ENCODE measurements around the gene TAGLN. TPM values are rescaled to one million over a fixed set of nuclear protein-coding genes. Genes with fewer than 3 reads are reported as not detected.

The TAGLN gene
- total RNA-seq, 5 donors from 2014 or later (not counting 1 experiment from before 2014, with no cell fraction given) = 8.5 to 19.7 (median 13.4) TPM

- Histone ChIP-seq H3K27me3 (replicated peaks in 1 of 2; ENCODE audit: control insufficient read depth in 2 of 2, extremely low read depth in 1 of 2, insufficient read depth in 2 of 2, low read length in 1 of 2) (no peaks in the 10 kb centered on the region), H3K27ac (ENCODE audit: low read length) (no peak overlapping the region), H3K9me3 (no peaks in the 10 kb centered on the region), H3K36me3 (ENCODE audit: control insufficient read depth in 2 of 2, extremely low read depth in 1 of 2, insufficient read depth in 1 of 2, low read length in 1 of 2) (peaks cover 7 to 30% of the 10 kb centered on the region in 2 donors), H3K4me3 (ENCODE audit: control insufficient read depth in 1 of 2, extremely low read depth in 1 of 2, low read length in 1 of 2) (no peak overlapping the region), H3K4me1 (ENCODE audit: control insufficient read depth in 1 of 2, extremely low read depth in 1 of 2, insufficient read depth in 2 of 2, low read length in 2 of 2) (peaks cover 0 to 8% of the 10 kb centered on the region in 2 experiments)
- Mint-ChIP-seq H3K27ac (no peak overlapping the region), H3K27me3 (no peaks in the 10 kb centered on the region), H3K4me1 (peaks cover 0 to 11% (median 6%) of the 10 kb centered on the region in 3 donors), H3K36me3 (peaks cover 16% of the 10 kb centered on the region), H3K9me3 (no peaks in the 10 kb centered on the region), H3K4me3 (no peak overlapping the region)
- 96% methylated on average over 8 of the region's 17 CpGs for WGBS (ENCODE audit: insufficient coverage)
- CTCF ChIA-PET = no interaction called here
- POLR2A ChIA-PET = no interaction called here
- ATAC-seq (replicated peaks in 1 of 4) = no peak
- DNase-seq = no peak
Measured at GRCh38 chr11:117192401-117192875, 6.7 kb upstream of the TAGLN start.

GRCh38 chr11:117193130-117194020 is 5.8 kb upstream of the TAGLN start:
- POLR2A ChIA-PET = no interaction called here
- Mint-ChIP-seq H3K27me3 (no peaks in the 10 kb centered on the region), H3K27ac (peak overlapping the region; percentile 8 to 52), H3K4me3 (no peak overlapping the region), H3K36me3 (peaks cover 18% of the 10 kb centered on the region), H3K9me3 (no peaks in the 10 kb centered on the region), H3K4me1 (peaks cover 0 to 11% (median 6%) of the 10 kb centered on the region in 3 donors)
- ATAC-seq (replicated peaks in 1 of 4) = no peak
- Histone ChIP-seq H3K36me3 (ENCODE audit: control insufficient read depth in 2 of 2, extremely low read depth in 1 of 2, insufficient read depth in 1 of 2, low read length in 1 of 2) (peaks cover 4 to 23% of the 10 kb centered on the region in 2 donors), H3K27ac (ENCODE audit: low read length) (no peak overlapping the region), H3K4me3 (ENCODE audit: control insufficient read depth in 1 of 2, extremely low read depth in 1 of 2, low read length in 1 of 2) (no peak overlapping the region), H3K4me1 (ENCODE audit: control insufficient read depth in 1 of 2, extremely low read depth in 1 of 2, insufficient read depth in 2 of 2, low read length in 2 of 2) (peaks cover 0 to 8% of the 10 kb centered on the region in 2 experiments), H3K9me3 (no peaks in the 10 kb centered on the region), H3K27me3 (replicated peaks in 1 of 2; ENCODE audit: control insufficient read depth in 2 of 2, extremely low read depth in 1 of 2, insufficient read depth in 2 of 2, low read length in 1 of 2) (no peaks in the 10 kb centered on the region)
- DNase-seq = no peak
- CTCF ChIA-PET = no interaction called here
- WGBS (ENCODE audit: insufficient coverage) = 97% methylated on average over 11 of the region's 15 CpGs

GRCh38 chr11:117194267-117194666 is 4.9 kb upstream of the TAGLN start:
- H3K36me3 ChIP-seq (ENCODE audit: control insufficient read depth in 2 of 2, extremely low read depth in 1 of 2, insufficient read depth in 1 of 2, low read length in 1 of 2) = peaks cover 4 to 16% of the 10 kb centered on the region in 2 donors
- H3K27me3 Mint-ChIP-seq = no peaks in the 10 kb centered on the region

GRCh38 chr11:117195258-117195657 is 3.9 kb upstream of the TAGLN start:
- peaks cover 4 to 6% of the 10 kb centered on the region in 2 donors for H3K36me3 ChIP-seq (ENCODE audit: control insufficient read depth in 2 of 2, extremely low read depth in 1 of 2, insufficient read depth in 1 of 2, low read length in 1 of 2)
- no peak overlapping the region for H3K4me3 ChIP-seq (ENCODE audit: control insufficient read depth in 1 of 2, extremely low read depth in 1 of 2, low read length in 1 of 2)
- 93% methylated on average over 4 of the region's 4 CpGs for WGBS (ENCODE audit: insufficient coverage)
- ChIA-PET POLR2A (interaction anchor here in 1 of 2 donors (0.7 kb wide), 1 partner anchor 15 kb away, joined by 3 read pairs; no protein-coding TSS in a partner anchor), CTCF (no interaction called here)
- ATAC-seq (replicated peaks in 1 of 4) = no peak
- H3K4me1 ChIP-seq (ENCODE audit: control insufficient read depth in 1 of 2, extremely low read depth in 1 of 2, insufficient read depth in 2 of 2, low read length in 2 of 2) = peaks cover 0 to 4% of the 10 kb centered on the region in 2 experiments
- Mint-ChIP-seq H3K9me3 (no peaks in the 10 kb centered on the region), H3K4me1 (peaks cover 0 to 11% (median 6%) of the 10 kb centered on the region in 3 donors), H3K27ac (peak overlapping the region; percentile 73 to 80), H3K4me3 (no peak overlapping the region), H3K36me3 (peaks cover 17% of the 10 kb centered on the region), H3K27me3 (no peaks in the 10 kb centered on the region)
- H3K27me3 ChIP-seq (replicated peaks in 1 of 2; ENCODE audit: control insufficient read depth in 2 of 2, extremely low read depth in 1 of 2, insufficient read depth in 2 of 2, low read length in 1 of 2) = no peaks in the 10 kb centered on the region
- no peak for DNase-seq
- H3K9me3 ChIP-seq = no peaks in the 10 kb centered on the region
- no peak overlapping the region for H3K27ac ChIP-seq (ENCODE audit: low read length)

More at GRCh38 chr11:117194267-117194666, 4.9 kb upstream of the TAGLN start:
- no peaks in the 10 kb centered on the region for H3K9me3 Mint-ChIP-seq
- CTCF ChIA-PET = no interaction called here
- peaks cover 17% of the 10 kb centered on the region for H3K36me3 Mint-ChIP-seq
- Histone ChIP-seq H3K27ac (ENCODE audit: low read length) (no peak overlapping the region), H3K4me1 (ENCODE audit: control insufficient read depth in 1 of 2, extremely low read depth in 1 of 2, insufficient read depth in 2 of 2, low read length in 2 of 2) (peaks cover 0 to 8% of the 10 kb centered on the region in 2 experiments), H3K9me3 (no peaks in the 10 kb centered on the region), H3K27me3 (replicated peaks in 1 of 2; ENCODE audit: control insufficient read depth in 2 of 2, extremely low read depth in 1 of 2, insufficient read depth in 2 of 2, low read length in 1 of 2) (no peaks in the 10 kb centered on the region), H3K4me3 (ENCODE audit: control insufficient read depth in 1 of 2, extremely low read depth in 1 of 2, low read length in 1 of 2) (no peak overlapping the region)
- peaks cover 0 to 11% (median 6%) of the 10 kb centered on the region in 3 donors for H3K4me1 Mint-ChIP-seq
- no peak overlapping the region for H3K27ac Mint-ChIP-seq
- DNase-seq (no peak), ATAC-seq (replicated peaks in 1 of 4) (no peak)
- H3K4me3 Mint-ChIP-seq = no peak overlapping the region
- WGBS (ENCODE audit: insufficient coverage) = 95% methylated on average over 4 of the region's 5 CpGs
- POLR2A ChIA-PET = no interaction called here

GRCh38 chr11:117195761-117196160 is 3.4 kb upstream of the TAGLN start:
- peaks cover 0 to 4% of the 10 kb centered on the region in 2 experiments for H3K4me1 ChIP-seq (ENCODE audit: control insufficient read depth in 1 of 2, extremely low read depth in 1 of 2, insufficient read depth in 2 of 2, low read length in 2 of 2)
- peaks cover 0 to 11% (median 6%) of the 10 kb centered on the region in 3 donors for H3K4me1 Mint-ChIP-seq
- CTCF ChIA-PET = no interaction called here
- no peak overlapping the region for H3K4me3 ChIP-seq (ENCODE audit: control insufficient read depth in 1 of 2, extremely low read depth in 1 of 2, low read length in 1 of 2)
- POLR2A ChIA-PET = interaction anchor here in 1 of 2 donors (0.7 kb wide), 1 partner anchor 16 kb away, joined by 3 read pairs; no protein-coding TSS in a partner anchor
- WGBS (ENCODE audit: insufficient coverage) = 77% methylated on average over 19 of the region's 19 CpGs
- no peak overlapping the region for H3K4me3 Mint-ChIP-seq
- H3K27ac ChIP-seq (ENCODE audit: low read length) = no peak overlapping the region
- no peaks in the 10 kb centered on the region for H3K27me3 ChIP-seq (replicated peaks in 1 of 2; ENCODE audit: control insufficient read depth in 2 of 2, extremely low read depth in 1 of 2, insufficient read depth in 2 of 2, low read length in 1 of 2)
- peaks cover 15% of the 10 kb centered on the region for H3K36me3 Mint-ChIP-seq
- H3K9me3 ChIP-seq = no peaks in the 10 kb centered on the region
- no peak for DNase-seq
- peak overlapping the region; percentile 25 to 62 for H3K27ac Mint-ChIP-seq
- no peaks in the 10 kb centered on the region for H3K9me3 Mint-ChIP-seq
- no peaks in the 10 kb centered on the region for H3K27me3 Mint-ChIP-seq
- peaks cover 4 to 6% of the 10 kb centered on the region in 2 donors for H3K36me3 ChIP-seq (ENCODE audit: control insufficient read depth in 2 of 2, extremely low read depth in 1 of 2, insufficient read depth in 1 of 2, low read length in 1 of 2)
- ATAC-seq (replicated peaks in 1 of 4) = peak in 1 of 4 experiments; percentile 6

GRCh38 chr11:117197006-117197405 is 2.2 kb upstream of the TAGLN start:
- Mint-ChIP-seq H3K36me3 (peaks cover 15% of the 10 kb centered on the region), H3K4me3 (no peak overlapping the region), H3K27me3 (no peaks in the 10 kb centered on the region), H3K27ac (no peak overlapping the region), H3K4me1 (peaks cover 0 to 10% (median 6%) of the 10 kb centered on the region in 3 donors), H3K9me3 (no peaks in the 10 kb centered on the region)
- ATAC-seq (replicated peaks in 1 of 4) = no peak
- POLR2A ChIA-PET = interaction anchor here in 1 of 2 donors (0.6 kb wide), 1 partner anchor 294 kb away, joined by 3 read pairs; no protein-coding TSS in a partner anchor
- H3K4me3 ChIP-seq (ENCODE audit: control insufficient read depth in 1 of 2, extremely low read depth in 1 of 2, low read length in 1 of 2) = no peak overlapping the region
- 96% methylated on average over 4 of the region's 7 CpGs for WGBS (ENCODE audit: insufficient coverage)
- no peaks in the 10 kb centered on the region for H3K27me3 ChIP-seq (replicated peaks in 1 of 2; ENCODE audit: control insufficient read depth in 2 of 2, extremely low read depth in 1 of 2, insufficient read depth in 2 of 2, low read length in 1 of 2)
- H3K27ac ChIP-seq (ENCODE audit: low read length) = no peak overlapping the region
- peaks cover 0 to 4% of the 10 kb centered on the region in 2 experiments for H3K4me1 ChIP-seq (ENCODE audit: control insufficient read depth in 1 of 2, extremely low read depth in 1 of 2, insufficient read depth in 2 of 2, low read length in 2 of 2)
- peaks cover 4 to 9% of the 10 kb centered on the region in 2 donors for H3K36me3 ChIP-seq (ENCODE audit: control insufficient read depth in 2 of 2, extremely low read depth in 1 of 2, insufficient read depth in 1 of 2, low read length in 1 of 2)
- DNase-seq = no peak
- CTCF ChIA-PET = interaction anchor here (0.5 to 0.9 kb wide), 2 partner anchors 33 to 1363 kb away, joined by 3 read pairs; no protein-coding TSS in a partner anchor
- no peaks in the 10 kb centered on the region for H3K9me3 ChIP-seq
